AG04449 (cell line): ENCODE results near the gene KRR1.

Experiments used
- CTCF ChIA-PET: fragments of 350-600 bp; formaldehyde crosslinking; extraction: SDS; loops from one replicate; lab custom pipeline; 2021; ENCODE audit warnings: antibody characterized with exemption; lab: Yijun Ruan, JAX
- POLR2A ChIA-PET: fragments of 400-600, 350-600 bp; formaldehyde crosslinking; extraction: SDS; loops from one replicate; lab custom pipeline; 2020; ENCODE audit warnings: antibody characterized with exemption, inconsistent platforms; lab: Yijun Ruan, JAX
- DNase-seq: peaks from one replicate; pipeline ENCODE4 v3.0.0-alpha.2; 2010; ENCODE audit warnings: low read depth, low spot score
- H3K4me3 ChIP-seq: 2 replicates; pipeline ENCODE4 v1.5.1; 2011; ENCODE audit warnings: low read depth, mild to moderate bottlenecking, control low read depth, low read length
- TF ChIP-seq, protein P1 (sequence below): IDR thresholded peaks from one replicate; pipeline ENCODE4 v1.5.1; 2011; ENCODE audit warnings: mild to moderate bottlenecking, moderate library complexity, low read length, control low read depth, inconsistent platforms; ENCODE audit not compliant: insufficient read depth; ENCODE audit errors: missing control alignments

The KRR1 gene

DNA sequence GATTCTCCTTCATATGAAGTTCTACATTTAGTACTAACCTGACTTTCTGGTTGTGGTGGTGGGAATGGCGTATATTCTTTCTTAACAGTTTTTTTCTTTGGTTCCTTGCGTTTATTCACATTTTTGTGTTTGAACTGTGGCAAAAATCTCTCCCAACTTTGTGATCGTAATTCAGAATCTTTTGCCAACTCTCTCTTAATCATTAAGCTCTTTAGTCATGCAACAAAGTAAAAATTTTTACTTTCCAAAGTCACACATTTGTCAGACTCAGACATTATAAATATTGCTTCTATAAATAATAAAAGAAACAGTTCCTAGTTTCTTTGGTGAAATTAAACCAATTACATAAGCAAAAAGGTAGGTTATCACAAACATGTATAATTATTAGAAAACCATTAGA, 7.5 kb downstream of the KRR1 start:
- ChIA-PET CTCF (interaction anchor here (1.1 to 2.4 kb wide), 7 partner anchors 11 to 815 kb away, joined by 3 to 40 read pairs (median 11); partner anchors contain the start of gene GLIPR1L1), POLR2A (interaction anchor here (0.7 kb wide), 1 partner anchor 10 kb away, joined by 5 read pairs; no protein-coding TSS in a partner anchor)
- no peak overlapping the region for H3K4me3 ChIP-seq
- TF ChIP-seq, protein P1, sequence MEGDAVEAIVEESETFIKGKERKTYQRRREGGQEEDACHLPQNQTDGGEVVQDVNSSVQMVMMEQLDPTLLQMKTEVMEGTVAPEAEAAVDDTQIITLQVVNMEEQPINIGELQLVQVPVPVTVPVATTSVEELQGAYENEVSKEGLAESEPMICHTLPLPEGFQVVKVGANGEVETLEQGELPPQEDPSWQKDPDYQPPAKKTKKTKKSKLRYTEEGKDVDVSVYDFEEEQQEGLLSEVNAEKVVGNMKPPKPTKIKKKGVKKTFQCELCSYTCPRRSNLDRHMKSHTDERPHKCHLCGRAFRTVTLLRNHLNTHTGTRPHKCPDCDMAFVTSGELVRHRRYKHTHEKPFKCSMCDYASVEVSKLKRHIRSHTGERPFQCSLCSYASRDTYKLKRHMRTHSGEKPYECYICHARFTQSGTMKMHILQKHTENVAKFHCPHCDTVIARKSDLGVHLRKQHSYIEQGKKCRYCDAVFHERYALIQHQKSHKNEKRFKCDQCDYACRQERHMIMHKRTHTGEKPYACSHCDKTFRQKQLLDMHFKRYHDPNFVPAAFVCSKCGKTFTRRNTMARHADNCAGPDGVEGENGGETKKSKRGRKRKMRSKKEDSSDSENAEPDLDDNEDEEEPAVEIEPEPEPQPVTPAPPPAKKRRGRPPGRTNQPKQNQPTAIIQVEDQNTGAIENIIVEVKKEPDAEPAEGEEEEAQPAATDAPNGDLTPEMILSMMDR: no peak
- no peak for DNase-seq

DNA sequence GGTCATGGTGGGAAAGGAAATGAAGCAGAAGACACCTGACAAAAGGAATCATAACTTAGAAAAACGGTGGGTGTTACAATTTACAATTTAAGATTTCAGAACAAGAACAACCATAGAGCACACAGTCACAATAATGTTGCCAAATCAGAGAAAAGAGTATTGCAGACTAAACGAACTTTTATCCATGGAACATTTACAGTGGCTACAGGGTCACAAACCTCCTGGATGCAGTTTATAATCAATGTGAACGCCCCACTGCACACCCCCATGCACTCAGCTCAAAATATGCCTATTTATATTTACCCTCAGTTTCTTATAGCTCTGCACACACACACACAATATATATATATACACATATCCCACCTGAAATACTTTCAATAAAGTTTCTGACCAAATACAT, 8.0 kb downstream of the KRR1 start:
- no peak overlapping the region for H3K4me3 ChIP-seq
- DNase-seq: no peak
- ChIA-PET POLR2A (interaction anchor here (0.7 kb wide), 1 partner anchor 10 kb away, joined by 5 read pairs; no protein-coding TSS in a partner anchor), CTCF (interaction anchor here (1.1 to 3.6 kb wide), 7 partner anchors 11 to 814 kb away, joined by 3 to 40 read pairs (median 11); partner anchors contain the start of gene GLIPR1L1)
- TF ChIP-seq, protein P1: no peak

DNA sequence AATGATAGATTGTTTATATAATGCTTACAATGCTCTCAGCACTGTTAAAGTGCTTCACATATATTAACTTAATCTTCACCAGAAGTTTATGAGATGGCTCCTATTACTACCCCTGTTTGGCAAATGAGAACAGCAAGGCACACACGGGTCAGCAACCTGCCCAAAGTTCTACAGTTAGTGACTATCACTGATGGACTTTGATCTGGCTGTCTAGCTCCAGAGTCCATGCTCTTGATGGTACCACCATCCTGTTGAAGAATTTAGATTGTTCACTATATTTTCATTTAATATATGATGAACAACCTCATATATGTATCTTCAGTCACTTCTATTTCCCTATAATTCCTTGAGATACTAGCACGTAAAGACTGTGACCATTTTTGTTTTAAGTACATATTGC, 20.2 kb downstream of the KRR1 start:
- no peak for DNase-seq
- POLR2A ChIA-PET: no interaction called here
- no peak overlapping the region for H3K4me3 ChIP-seq
- TF ChIP-seq, protein P1: no peak
- CTCF ChIA-PET: interaction anchor here (1.2 to 2.9 kb wide), 2 partner anchors 13 to 100 kb away, joined by 3 to 13 read pairs; no protein-coding TSS in a partner anchor

DNA sequence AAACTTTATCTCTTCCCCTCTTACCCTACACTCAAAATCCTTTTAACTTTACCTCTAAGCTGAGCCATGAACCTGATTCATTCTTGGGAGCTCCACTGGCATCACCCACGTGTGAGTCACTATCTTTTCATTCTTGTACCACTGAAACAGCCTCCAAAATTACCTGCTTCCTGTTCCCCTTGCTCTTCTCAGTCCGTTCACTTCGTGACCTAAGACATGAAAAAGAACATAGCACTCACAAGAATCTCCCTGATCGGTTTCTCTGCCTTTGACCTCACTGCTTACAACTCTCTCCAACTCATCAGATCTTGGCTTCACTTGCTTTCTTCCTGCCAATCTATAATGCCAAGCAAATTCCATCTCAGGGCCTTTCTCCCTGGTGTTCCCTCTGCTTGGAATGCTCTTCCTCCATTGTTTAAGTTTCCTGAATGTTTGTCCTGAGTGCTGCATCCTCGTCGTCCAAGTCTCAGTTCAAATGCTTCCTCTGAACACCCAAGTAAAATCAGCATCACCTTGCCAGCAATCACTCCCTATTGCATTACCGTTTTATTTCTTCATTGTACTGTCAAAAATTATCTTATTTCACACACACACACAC, 21.7 kb downstream of the KRR1 start:
- POLR2A ChIA-PET: no interaction called here
- TF ChIP-seq, protein P1: no peak
- H3K4me3 ChIP-seq: no peak overlapping the region
- no peak for DNase-seq
- CTCF ChIA-PET: interaction anchor here (1.0 to 14.9 kb wide), 5 partner anchors 8 to 157 kb away, joined by 4 to 145 read pairs (median 81); partner anchors contain the start of genes CAPS2, GLIPR1, GLIPR1L1 and GLIPR1L2

DNA sequence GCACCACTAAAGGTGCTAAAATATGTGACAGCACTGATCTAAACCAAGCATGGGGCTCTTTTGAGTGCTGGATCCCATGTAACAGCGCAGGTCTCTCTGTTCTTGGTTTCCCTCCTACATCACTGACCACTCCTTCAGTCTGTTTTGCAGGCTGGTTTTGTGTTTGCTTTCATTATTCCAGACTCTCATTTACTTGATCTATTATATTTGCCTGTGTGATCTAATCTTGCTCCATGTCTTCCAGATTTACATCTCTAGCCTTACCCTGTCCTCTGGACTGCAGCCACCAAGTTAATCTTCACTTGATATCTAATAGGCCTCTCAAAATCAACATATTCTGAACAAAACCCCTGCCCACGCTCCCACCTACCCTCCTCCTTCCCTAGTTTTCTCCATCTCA, 22.2 kb downstream of the KRR1 start:
- POLR2A ChIA-PET: no interaction called here
- no peak overlapping the region for H3K4me3 ChIP-seq
- CTCF ChIA-PET: interaction anchor here (1.0 to 14.9 kb wide), 6 partner anchors 9 to 156 kb away, joined by 4 to 145 read pairs (median 44); partner anchors contain the start of genes CAPS2, GLIPR1, GLIPR1L1 and GLIPR1L2
- no peak for DNase-seq
- TF ChIP-seq, protein P1: no peak

DNA sequence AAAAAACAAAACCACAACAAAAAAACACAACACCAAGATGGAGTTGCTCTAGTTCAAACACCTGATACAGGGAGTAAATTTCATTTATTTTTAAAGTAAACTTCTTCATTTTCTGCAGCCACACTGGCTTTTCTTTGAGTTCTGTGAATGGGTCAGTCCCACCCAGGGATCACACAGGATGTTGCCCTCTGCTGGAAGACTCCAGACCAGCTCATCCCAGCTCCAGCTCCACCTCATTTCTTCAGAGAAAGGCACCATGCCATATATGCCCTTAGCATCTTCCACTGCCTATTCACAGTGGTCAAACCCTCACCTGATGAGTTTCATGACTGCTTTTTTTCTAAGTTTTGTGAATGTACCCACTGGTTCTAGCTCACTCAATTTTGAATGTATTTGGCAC, 22.9 kb downstream of the KRR1 start:
- H3K4me3 ChIP-seq: no peak overlapping the region
- POLR2A ChIA-PET: no interaction called here
- CTCF ChIA-PET: interaction anchor here (1.0 to 14.9 kb wide), 6 partner anchors 9 to 156 kb away, joined by 4 to 145 read pairs (median 44); partner anchors contain the start of genes CAPS2, GLIPR1, GLIPR1L1 and GLIPR1L2
- TF ChIP-seq, protein P1: peak; percentile 59
- no peak for DNase-seq
